GM23338 (cell line): ENCODE measurements around the gene FZD7. TPM values are rescaled to one million over a fixed set of nuclear protein-coding genes. Genes with fewer than 3 reads are reported as not detected.

Experiments
- ATAC-seq: fragments of 200-7000 bp; cut with Tn5 transposase; 3 replicates; pipeline ENCODE4 v1.9.1; 2020
- DNase-seq: peaks from one replicate; pipeline ENCODE4 v3.0.0-alpha.2; 2015; ENCODE audit warnings: low spot score
- H2AFZ ChIP-seq: fragments of 200-600 bp; sonication (generic); 2 replicates; pipeline ENCODE4 v1.8.0; 2016; ENCODE audit warnings: antibody characterized with exemption, mild to moderate bottlenecking, moderate library complexity
- H3F3A ChIP-seq: fragments of 200-600 bp; sonication (generic); replicated peaks from 2 replicates; pipeline ENCODE4 v1.8.0; 2017; ENCODE audit warnings: antibody characterized with exemption, mixed run types, low read depth
- H3K27ac ChIP-seq: fragments of 200-600 bp; sonication (generic); 2 replicates; pipeline ENCODE4 v1.6.1; 2016; ENCODE audit warnings: low read depth
- H3K27me3 ChIP-seq: fragments of 200-600 bp; sonication (generic); 2 replicates; pipeline ENCODE4 v1.8.0; 2016; ENCODE audit warnings: mild to moderate bottlenecking, mixed run types, moderate library complexity; ENCODE audit not compliant: insufficient read depth
- H3K36me3 ChIP-seq: fragments of 200-600 bp; sonication (generic); 2 replicates; pipeline ENCODE4 v1.8.0; 2016; ENCODE audit warnings: mild to moderate bottlenecking; ENCODE audit not compliant: insufficient read depth
- H3K4me1 ChIP-seq: fragments of 200-600 bp; sonication (generic); 2 replicates; pipeline ENCODE4 v1.8.0; 2016; ENCODE audit warnings: mild to moderate bottlenecking, moderate library complexity; ENCODE audit not compliant: insufficient read depth
- H3K4me2 ChIP-seq: fragments of 200-600 bp; sonication (generic); 2 replicates; pipeline ENCODE4 v1.7.1; 2017; ENCODE audit warnings: mixed run types
- H3K4me3 ChIP-seq: fragments of 200-600 bp; sonication (generic); 2 replicates; pipeline ENCODE4 v1.6.1; 2016; ENCODE audit warnings: mixed run types
- H3K79me2 ChIP-seq: fragments of 200-600 bp; sonication (generic); replicated peaks from 2 replicates; pipeline ENCODE4 v1.8.0; 2017; ENCODE audit warnings: mild to moderate bottlenecking; ENCODE audit not compliant: insufficient read depth
- H3K9me2 ChIP-seq: fragments of 200-600 bp; sonication (generic); 2 replicates; pipeline ENCODE4 v1.8.0; 2017; ENCODE audit not compliant: insufficient read depth
- H4K20me1 ChIP-seq: fragments of 200-600 bp; sonication (generic); replicated peaks from 2 replicates; pipeline ENCODE4 v1.8.0; 2017; ENCODE audit warnings: mild to moderate bottlenecking; ENCODE audit not compliant: insufficient read depth
- H3K27ac Mint-ChIP-seq: 2 replicates; pipeline ENCODE4 v1.8.0; 2020; ENCODE audit warnings: inconsistent platforms, mild to moderate bottlenecking, moderate library complexity, mixed read lengths
- H3K27me3 Mint-ChIP-seq: 3 replicates; pipeline ENCODE4 v1.8.0; 2022; ENCODE audit warnings: low read depth, mild to moderate bottlenecking, moderate library complexity, mixed read lengths, inconsistent platforms; ENCODE audit not compliant: insufficient read depth, poor library complexity
- H3K36me3 Mint-ChIP-seq: 3 replicates; pipeline ENCODE4 v1.8.0; 2021; ENCODE audit warnings: low read depth, mild to moderate bottlenecking, inconsistent platforms, moderate library complexity, mixed read lengths
- H3K4me1 Mint-ChIP-seq: 3 replicates; pipeline ENCODE4 v1.8.0; 2020; ENCODE audit warnings: mild to moderate bottlenecking, inconsistent platforms, mixed read lengths
- H3K4me3 Mint-ChIP-seq: 3 replicates; pipeline ENCODE4 v1.8.0; 2021; ENCODE audit warnings: moderate library complexity, mild to moderate bottlenecking, inconsistent platforms, mixed read lengths
- H3K9me3 Mint-ChIP-seq: 3 replicates; pipeline ENCODE4 v1.8.0; 2020; ENCODE audit warnings: moderate library complexity, mild to moderate bottlenecking, inconsistent platforms, mixed read lengths
- CREB1 ChIP-seq: fragments of 250-450 bp; sonication (Bioruptor Pico); IDR thresholded peaks from 2 replicates; pipeline ENCODE4 v1.5.0; 2020; ENCODE audit warnings: low read depth, mild to moderate bottlenecking, moderate library complexity
- ETS1 ChIP-seq: IDR thresholded peaks from 2 replicates; pipeline ENCODE4 v1.6.1; 2016; ENCODE audit warnings: antibody characterized with exemption
- EZH2 ChIP-seq: fragments of 200-600 bp; sonication (generic); IDR thresholded peaks from one replicate; pipeline ENCODE4 v1.8.0; 2017; ENCODE audit warnings: antibody characterized with exemption, mild to moderate bottlenecking, low read depth; ENCODE audit not compliant: unreplicated experiment
- ZNF114 ChIP-seq: fragments of 250-450 bp; sonication (Bioruptor Pico); IDR thresholded peaks from 2 replicates; pipeline ENCODE4 v1.5.0; 2020; ENCODE audit warnings: mild to moderate bottlenecking, moderate library complexity
- ZNF331 ChIP-seq: fragments of 250-450 bp; sonication (Bioruptor Pico); IDR thresholded peaks from 2 replicates; pipeline ENCODE4 v1.5.0; 2020; ENCODE audit warnings: low read depth, mild to moderate bottlenecking, moderate library complexity
- polyA plus RNA-seq: library from polyadenylated mRNA; unstranded; fragments of >200 nt; fragmentation: Nextera tagmentation; extraction: Ambion mirVana; gene quantifications from 2 replicates; pipeline ENCODE4 v1.2.1, GENCODE V29; 2016
- total RNA-seq: library from RNA; depleted of rRNA; stranded (reverse); fragments of >200 nt; shearing (Covaris generic); gene quantifications from 2 replicates; pipeline ENCODE4 v1.2.3, GENCODE V29; 2014
- TF ChIP-seq, protein P1 (sequence below): fragments of 250-450 bp; sonication (Bioruptor Pico); IDR thresholded peaks from 2 replicates; pipeline ENCODE4 v1.5.0; 2020; ENCODE audit warnings: mild to moderate bottlenecking, moderate library complexity
- TF ChIP-seq, protein P2 (sequence below), 2 experiments: fragments of 200-600 bp in 1 of 2; sonication (generic) in 1 of 2; conservative IDR thresholded peaks; 2 replicates each; pipeline versions ENCODE4 v1.5.1 to v1.6.1; 2016 to 2017; ENCODE audit warnings: antibody characterized with exemption in 2 of 2, low read depth in 2 of 2, mild to moderate bottlenecking in 2 of 2, moderate library complexity in 1 of 2

The FZD7 gene
- total and polyA plus RNA-seq, 2 experiments from 2014 or later = 164 to 435 TPM

DNA sequence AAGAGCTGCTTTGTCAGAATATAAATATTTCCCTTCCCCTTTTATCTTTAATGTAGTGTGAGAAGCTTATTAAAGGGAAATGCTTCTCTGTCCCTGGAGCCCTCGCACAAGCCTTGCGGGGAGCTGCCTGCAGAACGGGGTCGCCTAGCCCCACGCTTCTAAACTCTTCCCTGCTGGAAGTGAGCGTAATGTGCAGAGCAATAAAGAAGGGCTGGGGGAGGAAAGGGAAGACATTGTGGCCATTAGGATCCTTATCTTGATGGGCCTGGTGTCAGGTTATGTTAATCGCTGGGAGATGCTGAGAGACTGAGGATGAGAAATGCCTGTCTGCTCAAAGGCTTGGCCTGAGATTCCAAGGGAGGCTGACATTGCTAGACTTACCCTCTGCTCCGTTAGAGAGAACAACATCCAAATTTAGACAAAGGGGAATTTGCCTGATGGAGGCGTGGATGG lies 18.9 kb upstream of the FZD7 start (continued):
- TF ChIP-seq, protein P1, sequence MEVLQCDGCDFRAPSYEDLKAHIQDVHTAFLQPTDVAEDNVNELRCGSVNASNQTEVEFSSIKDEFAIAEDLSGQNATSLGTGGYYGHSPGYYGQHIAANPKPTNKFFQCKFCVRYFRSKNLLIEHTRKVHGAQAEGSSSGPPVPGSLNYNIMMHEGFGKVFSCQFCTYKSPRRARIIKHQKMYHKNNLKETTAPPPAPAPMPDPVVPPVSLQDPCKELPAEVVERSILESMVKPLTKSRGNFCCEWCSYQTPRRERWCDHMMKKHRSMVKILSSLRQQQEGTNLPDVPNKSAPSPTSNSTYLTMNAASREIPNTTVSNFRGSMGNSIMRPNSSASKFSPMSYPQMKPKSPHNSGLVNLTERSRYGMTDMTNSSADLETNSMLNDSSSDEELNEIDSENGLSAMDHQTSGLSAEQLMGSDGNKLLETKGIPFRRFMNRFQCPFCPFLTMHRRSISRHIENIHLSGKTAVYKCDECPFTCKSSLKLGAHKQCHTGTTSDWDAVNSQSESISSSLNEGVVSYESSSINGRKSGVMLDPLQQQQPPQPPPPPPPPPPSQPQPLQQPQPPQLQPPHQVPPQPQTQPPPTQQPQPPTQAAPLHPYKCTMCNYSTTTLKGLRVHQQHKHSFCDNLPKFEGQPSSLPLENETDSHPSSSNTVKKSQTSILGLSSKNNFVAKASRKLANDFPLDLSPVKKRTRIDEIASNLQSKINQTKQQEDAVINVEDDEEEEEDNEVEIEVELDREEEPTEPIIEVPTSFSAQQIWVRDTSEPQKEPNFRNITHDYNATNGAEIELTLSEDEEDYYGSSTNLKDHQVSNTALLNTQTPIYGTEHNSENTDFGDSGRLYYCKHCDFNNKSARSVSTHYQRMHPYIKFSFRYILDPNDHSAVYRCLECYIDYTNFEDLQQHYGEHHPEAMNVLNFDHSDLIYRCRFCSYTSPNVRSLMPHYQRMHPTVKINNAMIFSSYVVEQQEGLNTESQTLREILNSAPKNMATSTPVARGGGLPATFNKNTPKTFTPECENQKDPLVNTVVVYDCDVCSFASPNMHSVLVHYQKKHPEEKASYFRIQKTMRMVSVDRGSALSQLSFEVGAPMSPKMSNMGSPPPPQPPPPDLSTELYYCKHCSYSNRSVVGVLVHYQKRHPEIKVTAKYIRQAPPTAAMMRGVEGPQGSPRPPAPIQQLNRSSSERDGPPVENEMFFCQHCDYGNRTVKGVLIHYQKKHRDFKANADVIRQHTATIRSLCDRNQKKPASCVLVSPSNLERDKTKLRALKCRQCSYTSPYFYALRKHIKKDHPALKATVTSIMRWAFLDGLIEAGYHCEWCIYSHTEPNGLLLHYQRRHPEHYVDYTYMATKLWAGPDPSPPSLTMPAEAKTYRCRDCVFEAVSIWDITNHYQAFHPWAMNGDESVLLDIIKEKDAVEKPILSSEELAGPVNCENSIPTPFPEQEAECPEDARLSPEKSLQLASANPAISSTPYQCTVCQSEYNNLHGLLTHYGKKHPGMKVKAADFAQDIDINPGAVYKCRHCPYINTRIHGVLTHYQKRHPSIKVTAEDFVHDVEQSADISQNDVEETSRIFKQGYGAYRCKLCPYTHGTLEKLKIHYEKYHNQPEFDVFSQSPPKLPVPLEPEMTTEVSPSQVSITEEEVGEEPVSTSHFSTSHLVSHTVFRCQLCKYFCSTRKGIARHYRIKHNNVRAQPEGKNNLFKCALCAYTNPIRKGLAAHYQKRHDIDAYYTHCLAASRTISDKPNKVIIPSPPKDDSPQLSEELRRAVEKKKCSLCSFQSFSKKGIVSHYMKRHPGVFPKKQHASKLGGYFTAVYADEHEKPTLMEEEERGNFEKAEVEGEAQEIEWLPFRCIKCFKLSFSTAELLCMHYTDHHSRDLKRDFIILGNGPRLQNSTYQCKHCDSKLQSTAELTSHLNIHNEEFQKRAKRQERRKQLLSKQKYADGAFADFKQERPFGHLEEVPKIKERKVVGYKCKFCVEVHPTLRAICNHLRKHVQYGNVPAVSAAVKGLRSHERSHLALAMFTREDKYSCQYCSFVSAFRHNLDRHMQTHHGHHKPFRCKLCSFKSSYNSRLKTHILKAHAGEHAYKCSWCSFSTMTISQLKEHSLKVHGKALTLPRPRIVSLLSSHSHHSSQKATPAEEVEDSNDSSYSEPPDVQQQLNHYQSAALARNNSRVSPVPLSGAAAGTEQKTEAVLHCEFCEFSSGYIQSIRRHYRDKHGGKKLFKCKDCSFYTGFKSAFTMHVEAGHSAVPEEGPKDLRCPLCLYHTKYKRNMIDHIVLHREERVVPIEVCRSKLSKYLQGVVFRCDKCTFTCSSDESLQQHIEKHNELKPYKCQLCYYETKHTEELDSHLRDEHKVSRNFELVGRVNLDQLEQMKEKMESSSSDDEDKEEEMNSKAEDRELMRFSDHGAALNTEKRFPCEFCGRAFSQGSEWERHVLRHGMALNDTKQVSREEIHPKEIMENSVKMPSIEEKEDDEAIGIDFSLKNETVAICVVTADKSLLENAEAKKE (CRISPR knock-in tag) = no peak
- TF ChIP-seq ZNF114 (CRISPR knock-in tag) (no peak), ETS1 (no peak), ZNF331 (CRISPR knock-in tag) (no peak)
- TF ChIP-seq, protein P2, sequence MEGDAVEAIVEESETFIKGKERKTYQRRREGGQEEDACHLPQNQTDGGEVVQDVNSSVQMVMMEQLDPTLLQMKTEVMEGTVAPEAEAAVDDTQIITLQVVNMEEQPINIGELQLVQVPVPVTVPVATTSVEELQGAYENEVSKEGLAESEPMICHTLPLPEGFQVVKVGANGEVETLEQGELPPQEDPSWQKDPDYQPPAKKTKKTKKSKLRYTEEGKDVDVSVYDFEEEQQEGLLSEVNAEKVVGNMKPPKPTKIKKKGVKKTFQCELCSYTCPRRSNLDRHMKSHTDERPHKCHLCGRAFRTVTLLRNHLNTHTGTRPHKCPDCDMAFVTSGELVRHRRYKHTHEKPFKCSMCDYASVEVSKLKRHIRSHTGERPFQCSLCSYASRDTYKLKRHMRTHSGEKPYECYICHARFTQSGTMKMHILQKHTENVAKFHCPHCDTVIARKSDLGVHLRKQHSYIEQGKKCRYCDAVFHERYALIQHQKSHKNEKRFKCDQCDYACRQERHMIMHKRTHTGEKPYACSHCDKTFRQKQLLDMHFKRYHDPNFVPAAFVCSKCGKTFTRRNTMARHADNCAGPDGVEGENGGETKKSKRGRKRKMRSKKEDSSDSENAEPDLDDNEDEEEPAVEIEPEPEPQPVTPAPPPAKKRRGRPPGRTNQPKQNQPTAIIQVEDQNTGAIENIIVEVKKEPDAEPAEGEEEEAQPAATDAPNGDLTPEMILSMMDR (conservative IDR thresholded peaks at IDR 0.05; ENCODE audit: low read depth in 2 of 2) = no peak

- Histone ChIP-seq H3K36me3 (no peaks in the 10 kb centered on the region), H3F3A (no peaks in the 10 kb centered on the region), H3K79me2 (no peaks in the 10 kb centered on the region), H3K4me3 (no peak overlapping the region), H2AFZ (peak overlapping the region; percentile 84; the same call in 1 of the 2 replicates), H3K9me2 (no peaks in the 10 kb centered on the region; the same call in 1 of the 2 replicates), H3K27me3 (no peaks in the 10 kb centered on the region), H4K20me1 (no peaks in the 10 kb centered on the region), H3K4me2 (no peak overlapping the region), H3K27ac (no peak overlapping the region), H3K4me1 (peaks cover 34% of the 10 kb centered on the region)
- ATAC-seq = no peak
- Mint-ChIP-seq H3K4me1 (peaks cover 22% of the 10 kb centered on the region), H3K9me3 (no peaks in the 10 kb centered on the region), H3K27me3 (no peaks in the 10 kb centered on the region), H3K36me3 (no peaks in the 10 kb centered on the region), H3K4me3 (no peak overlapping the region), H3K27ac (no peak overlapping the region)
- TF ChIP-seq CREB1 (CRISPR knock-in tag) = no peak
- no peak for TF ChIP-seq ZNF114 (CRISPR knock-in tag)
- TF ChIP-seq EZH2 = no peak
- no peak for DNase-seq
Observed at GRCh38 chr2:202015471-202015870, 18.2 kb upstream of the FZD7 start.
